HCT116 (cell line): ENCODE measurements around the gene SIGLEC7. TPM values are rescaled to one million over a fixed set of nuclear protein-coding genes. Genes with fewer than 3 reads are reported as not detected.

ENCODE experiments used
- ATAC-seq: fragments of 200-7000 bp; cut with Tn5 transposase; 2 replicates; pipeline ENCODE4 v1.9.1; 2020; ENCODE audit warnings: mild to moderate bottlenecking, moderate library complexity
- BruUV-seq: library from RNA; stranded (reverse); fragments of 400-500 nt; replicated peaks from 2 replicates; lab custom pipeline; 2021; lab: Mats Ljungman, UMichigan
- CTCF ChIA-PET: fragments of 300-600 bp; sonication (Branson Sonifier 250); formaldehyde crosslinking; loops from one replicate; lab custom pipeline; 2021; ENCODE audit warnings: antibody characterized with exemption; lab: Charles Lee
- POLR2A ChIA-PET: fragments of 300-600, 350-600 bp; sonication (Branson Sonifier 250); formaldehyde crosslinking; loops from one replicate; lab custom pipeline; 2021; ENCODE audit warnings: antibody characterized with exemption; lab: Charles Lee
- RAD21 ChIA-PET, 2 experiments: fragments of 300-600 bp; sonication (Branson Sonifier 250); formaldehyde crosslinking; loops; one replicate each; lab custom pipeline; 2023; ENCODE audit warnings: low total read pairs in 2 of 2; ENCODE audit not compliant: uncharacterized antibody in 2 of 2, unreplicated experiment in 2 of 2, low non-redundant PET in 1 of 2; lab: Charles Lee
- DNase-seq: peaks from one replicate; pipeline ENCODE4 v3.0.0-alpha.2; 2010; ENCODE audit warnings: low read depth, low spot score
- H2AFZ ChIP-seq: fragments of 200-600 bp; shearing (Covaris generic), sonication (generic); 2 replicates; pipeline ENCODE4 v1.6.1; 2017; ENCODE audit warnings: low read depth, mixed run types, mixed read lengths, antibody characterized with exemption, low read length; ENCODE audit not compliant: poor library complexity, severe bottlenecking
- H3K27ac ChIP-seq: 2 replicates; pipeline ENCODE4 v1.5.1; 2012; ENCODE audit warnings: low read depth, low read length
- H3K27me3 ChIP-seq: fragments of 200-600 bp; sonication (generic); 2 replicates; pipeline ENCODE4 v1.6.1; 2016; ENCODE audit warnings: mixed run types, low read length, mixed read lengths; ENCODE audit not compliant: insufficient read depth
- H3K36me3 ChIP-seq, 2 experiments: fragments of 200-500 bp in 1 of 2; fragments of 200-600 bp in 1 of 2; sonication (Bioruptor generic) in 1 of 2; sonication (generic) in 1 of 2; 2 replicates each; pipeline versions ENCODE4 v1.5.1 to v1.6.1; 2014 to 2016; ENCODE audit warnings: low read length in 2 of 2, inconsistent platforms in 1 of 2, mixed read lengths in 1 of 2, mixed run types in 1 of 2; ENCODE audit not compliant: insufficient read depth in 2 of 2, control insufficient read depth in 1 of 2
- H3K4me1 ChIP-seq, 2 experiments: fragments of 200-600 bp in 1 of 2; sonication (generic) in 1 of 2; 2 replicates each; pipeline versions ENCODE4 v1.5.1 to v1.6.1; 2012 to 2017; ENCODE audit warnings: low read length in 2 of 2, inconsistent platforms in 1 of 2, mild to moderate bottlenecking in 1 of 2, mixed read lengths in 1 of 2, mixed run types in 1 of 2, moderate library complexity in 1 of 2; ENCODE audit not compliant: insufficient read depth in 2 of 2, control insufficient read depth in 1 of 2
- H3K4me2 ChIP-seq: fragments of 200-600 bp; sonication (generic); 2 replicates; pipeline ENCODE4 v1.6.1; 2017; ENCODE audit warnings: mixed run types, low read length, mixed read lengths
- H3K4me3 ChIP-seq, 2 experiments: fragments of 200-600 bp in 1 of 2; sonication (generic) in 1 of 2; replicated peaks in 1 of 2; 2 replicates each; pipeline ENCODE4 v1.5.1; 2011 to 2016; ENCODE audit warnings: low read length in 2 of 2, control low read depth in 1 of 2, low read depth in 1 of 2, mild to moderate bottlenecking in 1 of 2, mixed read lengths in 1 of 2, mixed run types in 1 of 2
- H3K79me2 ChIP-seq: fragments of 200-600 bp; sonication (generic); 2 replicates; pipeline ENCODE4 v1.6.1; 2017; ENCODE audit warnings: mild to moderate bottlenecking, mixed run types, low read length, moderate library complexity, mixed read lengths; ENCODE audit not compliant: insufficient read depth
- H3K9ac ChIP-seq: fragments of 200-600 bp; sonication (generic); 2 replicates; pipeline ENCODE4 v1.6.1; 2016; ENCODE audit warnings: low read length, mixed read lengths
- H3K9me2 ChIP-seq: fragments of 200-600 bp; sonication (generic), shearing (Covaris generic); 2 replicates; pipeline ENCODE4 v1.6.1; 2017; ENCODE audit warnings: mixed run types, mild to moderate bottlenecking, moderate library complexity; ENCODE audit not compliant: insufficient read depth
- H3K9me3 ChIP-seq, 2 experiments: fragments of 200-500 bp in 1 of 2; fragments of 200-600 bp in 1 of 2; sonication (Bioruptor generic) in 1 of 2; sonication (generic) in 1 of 2; 2 replicates each; pipeline ENCODE4 v1.6.1; 2014 to 2017; ENCODE audit warnings: low read length in 2 of 2, mixed read lengths in 2 of 2, inconsistent platforms in 1 of 2, low read depth in 1 of 2, mild to moderate bottlenecking in 1 of 2, mixed run types in 1 of 2, moderate library complexity in 1 of 2; ENCODE audit not compliant: control insufficient read depth in 1 of 2, insufficient read depth in 1 of 2
- H4K20me1 ChIP-seq: fragments of 200-600 bp; sonication (generic), shearing (Covaris generic); 2 replicates; pipeline ENCODE4 v1.6.1; 2017; ENCODE audit warnings: mixed run types, mild to moderate bottlenecking, moderate library complexity; ENCODE audit not compliant: insufficient read depth
- CBX3 ChIP-seq: IDR thresholded peaks from 2 replicates; pipeline ENCODE4 v1.6.1; 2012; ENCODE audit warnings: low read depth
- CEBPB ChIP-seq: IDR thresholded peaks from 2 replicates; pipeline ENCODE4 v1.6.1; 2012; ENCODE audit warnings: low read depth
- EGR1 ChIP-seq: IDR thresholded peaks from 2 replicates; pipeline ENCODE4 v1.6.1; 2012; ENCODE audit warnings: low read depth
- ELF1 ChIP-seq: IDR thresholded peaks from 2 replicates; pipeline ENCODE4 v1.6.1; 2012; ENCODE audit warnings: low read depth, borderline replicate concordance
- EZH2 ChIP-seq: fragments of 200-600 bp; sonication (generic); IDR thresholded peaks from 2 replicates; pipeline ENCODE4 v1.6.1; 2017; ENCODE audit warnings: antibody characterized with exemption, mixed run types
- EZH2phosphoT487 ChIP-seq: fragments of 200-600 bp; IDR thresholded peaks from 2 replicates; pipeline ENCODE4 v1.6.1; 2018; ENCODE audit warnings: antibody characterized with exemption, borderline replicate concordance
- FOSL1 ChIP-seq: IDR thresholded peaks from 2 replicates; pipeline ENCODE4 v1.6.1; 2012; ENCODE audit warnings: low read depth
- POLR2A ChIP-seq: IDR thresholded peaks from 2 replicates; pipeline ENCODE4 v1.7.0; 2011; ENCODE audit warnings: borderline replicate concordance; ENCODE audit not compliant: insufficient read depth, insufficient read length; ENCODE audit errors: extremely low read depth
- SP1 ChIP-seq: IDR thresholded peaks from 2 replicates; pipeline ENCODE4 v1.6.1; 2012; ENCODE audit warnings: low read depth
- ZNF274 ChIP-seq: fragments of 200-500 bp; sonication (Bioruptor generic); IDR thresholded peaks from 2 replicates; pipeline ENCODE4 v1.6.1; 2014; ENCODE audit warnings: mild to moderate bottlenecking, low read depth, low read length, inconsistent platforms
- intact Hi-C: fragments of 100-400 bp; cut with micrococcal nuclease; formaldehyde crosslinking; loops from 2 replicates; pipeline ENCODE4 v1.10.0; 2022
- total RNA-seq: library from RNA; stranded (reverse); gene quantifications from one replicate; pipeline ENCODE4 v1.2.1, GENCODE V29; 2021; ENCODE audit not compliant: unreplicated experiment
- TF ChIP-seq, protein P1 (sequence below): IDR thresholded peaks from 2 replicates; pipeline ENCODE4 v1.6.1; 2012

Gene SIGLEC7
- total RNA-seq, 1 experiment from 2014 or later: not detected

- TF ChIP-seq EZH2phosphoT487: no peak
- TF ChIP-seq ZNF274: no peak
- TF ChIP-seq SP1: no peak
- no peak for TF ChIP-seq POLR2A
- no peak for TF ChIP-seq EZH2
- TF ChIP-seq CBX3: no peak
- TF ChIP-seq ELF1: no peak
- TF ChIP-seq, all 23 proteins: peak for 0
Measured at GRCh38 chr19:51156710-51157109, 14.6 kb downstream of the SIGLEC7 start (continued).

DNA sequence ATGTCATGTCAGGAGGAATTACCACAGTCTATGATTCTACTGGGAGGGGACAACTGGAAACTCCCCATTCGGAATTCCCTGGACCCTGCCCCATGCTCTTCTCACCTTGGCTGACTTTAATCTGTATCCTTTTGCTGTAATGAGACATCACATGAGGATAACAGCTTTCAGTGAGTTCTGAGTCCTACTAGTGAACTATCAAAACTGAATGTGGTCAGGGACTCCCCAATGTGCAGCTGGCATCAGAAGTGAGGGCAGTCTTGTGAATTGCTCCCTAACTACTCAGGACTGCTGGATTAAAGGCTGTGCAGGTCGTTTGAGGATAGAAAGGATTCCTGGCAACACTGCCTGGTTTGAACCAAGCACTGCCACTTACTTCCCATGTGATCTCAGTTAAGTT, 15.2 kb downstream of the SIGLEC7 start:
- Histone ChIP-seq H4K20me1 (no peaks in the 10 kb centered on the region), H2AFZ (no peak overlapping the region), H3K79me2 (no peaks in the 10 kb centered on the region), H3K4me1 (peaks cover 0 to 7% of the 10 kb centered on the region in 2 experiments; a peak in 1 of 4 replicates), H3K36me3 (no peaks in the 10 kb centered on the region), H3K9ac (no peak overlapping the region), H3K4me3 (no peak overlapping the region), H3K27ac (no peak overlapping the region), H3K9me2 (no peaks in the 10 kb centered on the region), H3K4me2 (no peak overlapping the region), H3K27me3 (no peaks in the 10 kb centered on the region), H3K9me3 (no peaks in the 10 kb centered on the region)
- POLR2A ChIA-PET: no interaction called here
- TF ChIP-seq ZNF274 (no peak), CEBPB (no peak), CBX3 (no peak), EZH2phosphoT487 (no peak), EGR1 (no peak), FOSL1 (no peak)
- TF ChIP-seq, protein P1, sequence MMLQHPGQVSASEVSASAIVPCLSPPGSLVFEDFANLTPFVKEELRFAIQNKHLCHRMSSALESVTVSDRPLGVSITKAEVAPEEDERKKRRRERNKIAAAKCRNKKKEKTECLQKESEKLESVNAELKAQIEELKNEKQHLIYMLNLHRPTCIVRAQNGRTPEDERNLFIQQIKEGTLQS: no peak
- DNase-seq (no peak), ATAC-seq (no peak)
- RAD21 ChIA-PET: no interaction called here
- CTCF ChIA-PET: interaction anchor here (0.6 to 1.8 kb wide), 4 partner anchors 12 to 500 kb away, joined by 3 to 12 read pairs (median 3); no protein-coding TSS in a partner anchor
- intact Hi-C loops: no loop called here
- no TSS peak for BruUV-seq
